HL-60 (cell line): Measurements from ENCODE around the gene ABCC1.

Experiments
- DNase-seq, 2 experiments: peaks; one replicate each; pipeline ENCODE4 v3.0.0-alpha.2; 2010 to 2020; ENCODE audit warnings: low read depth in 1 of 2, low spot score in 1 of 2
- H3K27ac ChIP-seq: fragments of 250-450 bp; sonication (Bioruptor Pico); replicated peaks from 2 replicates; pipeline ENCODE4 v1.5.1; 2020; ENCODE audit warnings: mild to moderate bottlenecking, moderate library complexity
- H3K27me3 ChIP-seq: fragments of 250-450 bp; sonication (Bioruptor Pico); 2 replicates; pipeline ENCODE4 v1.5.1; 2021; ENCODE audit warnings: mild to moderate bottlenecking, moderate library complexity; ENCODE audit not compliant: insufficient read depth, poor library complexity, severe bottlenecking
- H3K4me3 ChIP-seq: replicated peaks from 2 replicates; pipeline ENCODE4 v1.5.1; 2011; ENCODE audit warnings: mild to moderate bottlenecking, control low read depth, low read length; ENCODE audit not compliant: insufficient read depth
- CTCF ChIP-seq: IDR thresholded peaks from one replicate; pipeline ENCODE4 v1.5.1; 2011; ENCODE audit warnings: low read length, control low read depth, inconsistent platforms; ENCODE audit not compliant: insufficient read depth
- GABPA ChIP-seq: IDR thresholded peaks from 2 replicates; pipeline ENCODE4 v1.6.1; 2012; ENCODE audit warnings: low read depth
- POLR2AphosphoS5 ChIP-seq: IDR thresholded peaks from 2 replicates; pipeline ENCODE4 v1.6.1; 2012; ENCODE audit warnings: low read depth
- REST ChIP-seq: IDR thresholded peaks from 2 replicates; pipeline ENCODE4 v1.6.1; 2012; ENCODE audit warnings: low read depth; ENCODE audit not compliant: insufficient replicate concordance
- SPI1 ChIP-seq: IDR thresholded peaks from 2 replicates; pipeline ENCODE4 v1.6.1; 2012; ENCODE audit warnings: low read depth, mild to moderate bottlenecking, borderline replicate concordance

Gene ABCC1

GRCh38 chr16:16099320-16099719 is 149.9 kb downstream of the ABCC1 start:
- Histone ChIP-seq H3K27me3 (no peaks in the 10 kb centered on the region), H3K27ac (no peak overlapping the region), H3K4me3 (no peak overlapping the region)
- no peak for TF ChIP-seq CTCF
- no peak for TF ChIP-seq SPI1
- TF ChIP-seq POLR2AphosphoS5: no peak
- TF ChIP-seq GABPA: no peak
- no peak for TF ChIP-seq REST
- no peak for DNase-seq

- no peak for DNase-seq
- TF ChIP-seq POLR2AphosphoS5 (no peak), CTCF (no peak), GABPA (no peak), SPI1 (no peak), REST (no peak)
- H3K27ac ChIP-seq: no peak overlapping the region
- H3K27me3 ChIP-seq: no peaks in the 10 kb centered on the region
- H3K4me3 ChIP-seq: no peak overlapping the region
Measured at GRCh38 chr16:16100631-16101030, 151.2 kb downstream of the ABCC1 start.

- DNase-seq: no peak
- Histone ChIP-seq H3K27ac (no peak overlapping the region), H3K4me3 (no peak overlapping the region), H3K27me3 (no peaks in the 10 kb centered on the region)
- no peak for TF ChIP-seq CTCF
- TF ChIP-seq GABPA: no peak
- no peak for TF ChIP-seq REST
- TF ChIP-seq POLR2AphosphoS5: no peak
- no peak for TF ChIP-seq SPI1
Measured at GRCh38 chr16:16101585-16101984, 152.2 kb downstream of the ABCC1 start.
